NCI-H1092 (cell line): Measurements from ENCODE around the gene LZTR1.
A peak's percentile ranks its signal among the peaks of the same experiment; 100 is the strongest.

Source experiments
- DNase-seq: peaks from one replicate; lab custom pipeline; 2025; lab: John Stamatoyannopoulos, UW

The LZTR1 gene

GRCh38 chr22:21015466-21016006, 33.4 kb downstream of the LZTR1 start:
- no peak for DNase-seq

GRCh38 chr22:21016644-21017420, 34.7 kb downstream of the LZTR1 start:
- no peak for DNase-seq

DNA sequence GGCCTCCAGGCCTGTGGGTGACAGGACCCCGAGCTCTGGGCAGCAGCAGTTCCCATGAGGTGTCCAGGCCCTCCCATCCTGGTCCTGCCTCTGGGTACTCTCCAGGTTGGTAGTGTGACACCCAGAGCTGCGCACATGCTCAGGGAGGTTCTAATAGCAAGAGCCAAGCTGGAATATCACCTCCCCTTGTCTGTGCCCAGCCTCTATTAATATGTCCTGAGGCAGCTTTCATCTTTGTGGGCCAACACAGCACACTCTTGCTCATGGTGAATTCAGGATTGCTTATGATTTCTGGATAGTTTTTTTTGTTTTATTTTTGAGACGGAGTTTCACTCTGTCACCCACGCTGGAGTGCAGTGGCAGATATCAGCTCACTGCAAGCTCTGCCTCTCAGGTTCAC, 36.2 kb downstream of the LZTR1 start:
- no peak for DNase-seq

- DNase-seq, result no peak
These were observed 38.8 kb downstream of the LZTR1 start for GRCh38 chr22:21020802-21021429.

- no peak for DNase-seq
These were observed 40.4 kb downstream of the LZTR1 start for GRCh38 chr22:21022507-21022906.

- no peak for DNase-seq
These were observed 41.0 kb downstream of the LZTR1 start for GRCh38 chr22:21022955-21023614.

DNA sequence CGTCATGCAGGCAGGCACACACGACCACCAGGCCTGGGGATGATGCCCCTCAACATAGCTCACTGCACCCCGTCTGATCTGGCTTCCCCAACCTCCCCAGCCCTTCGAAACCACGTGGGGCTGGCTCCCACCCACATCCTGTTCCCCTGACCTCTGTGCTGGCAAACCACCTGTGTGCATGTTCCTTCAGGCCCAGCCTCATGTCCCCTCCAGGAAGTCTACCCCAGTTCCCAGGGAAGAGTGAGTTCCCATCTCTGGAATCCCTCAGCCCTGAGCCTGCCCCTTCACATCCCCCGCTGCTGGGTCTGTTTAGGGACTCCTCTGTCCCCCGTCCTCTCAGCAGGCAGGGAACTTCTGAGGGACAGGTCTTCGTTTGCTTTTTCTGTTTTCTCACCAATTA, 43.2 kb downstream of the LZTR1 start:
- no peak for DNase-seq

DNA sequence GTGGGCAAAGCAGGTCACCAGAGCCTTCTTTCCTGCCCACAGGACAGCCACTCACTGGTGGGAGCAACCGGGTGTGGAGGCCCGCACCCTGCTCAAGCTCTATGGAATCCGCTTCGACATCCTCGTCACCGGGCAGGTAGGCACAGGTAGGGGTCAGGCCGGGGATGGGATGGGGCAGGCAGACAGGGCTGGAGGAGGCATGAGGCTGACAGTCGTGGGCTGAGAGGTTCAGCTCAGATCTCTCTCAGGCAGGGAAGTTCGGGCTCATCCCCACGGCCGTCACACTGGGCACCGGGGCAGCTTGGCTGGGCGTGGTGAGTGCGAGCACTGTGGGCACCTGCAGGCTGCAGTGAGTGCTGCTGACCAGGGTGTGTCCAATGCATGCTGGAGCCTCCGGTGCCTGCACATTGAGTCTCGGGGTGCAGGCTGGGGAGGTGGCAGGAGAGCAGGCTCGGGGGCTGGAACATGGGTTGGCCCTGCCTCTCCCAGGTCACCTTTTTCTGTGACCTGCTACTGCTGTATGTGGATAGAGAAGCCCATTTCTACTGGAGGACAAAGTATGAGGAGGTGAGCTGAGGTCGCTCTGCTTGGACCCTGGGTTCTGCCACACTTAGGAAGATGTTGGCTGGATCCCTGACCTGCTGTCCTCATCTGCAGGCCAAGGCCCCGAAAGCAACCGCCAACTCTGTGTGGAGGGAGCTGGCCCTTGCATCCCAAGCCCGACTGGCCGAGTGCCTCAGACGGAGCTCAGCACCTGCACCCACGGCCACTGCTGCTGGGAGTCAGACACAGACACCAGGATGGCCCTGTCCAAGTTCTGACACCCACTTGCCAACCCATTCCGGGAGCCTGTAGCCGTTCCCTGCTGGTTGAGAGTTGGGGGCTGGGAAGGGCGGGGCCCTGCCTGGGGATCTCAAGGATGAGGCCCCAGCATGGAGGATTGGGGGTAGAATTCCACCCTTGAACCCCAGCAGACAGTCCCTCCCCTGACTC, 44.0 kb downstream of the LZTR1 start:
- no peak for DNase-seq

GRCh38 chr22:21026783-21027692, 44.9 kb downstream of the LZTR1 start:
- peak; percentile 65 for DNase-seq

- no peak for DNase-seq
These were observed 46.5 kb downstream of the LZTR1 start for GRCh38 chr22:21028277-21029251.

GRCh38 chr22:21029486-21030025, 47.5 kb downstream of the LZTR1 start:
- DNase-seq, result no peak

DNA sequence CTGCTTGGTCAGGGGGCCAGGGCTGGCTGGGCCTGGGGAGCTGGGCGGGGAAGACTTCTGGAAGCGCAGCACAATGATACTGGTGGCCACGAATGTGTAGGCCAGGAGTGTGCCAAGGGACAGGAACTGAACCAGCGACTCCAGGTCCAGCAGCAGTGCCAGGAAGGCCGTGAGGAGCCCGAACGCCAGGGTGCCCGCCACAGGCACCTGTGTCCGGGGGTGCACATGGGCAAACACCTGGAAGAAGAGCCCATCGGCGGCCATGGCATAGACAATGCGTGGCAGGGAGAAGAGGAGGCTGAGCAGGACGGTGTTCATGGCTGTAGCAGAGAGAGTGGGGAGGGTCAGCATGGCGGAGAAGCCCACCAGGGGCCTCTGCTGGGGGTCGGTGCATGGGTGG, 47.9 kb downstream of the LZTR1 start:
- DNase-seq, result no peak

GRCh38 chr22:21030621-21031544, 48.8 kb downstream of the LZTR1 start:
- DNase-seq, result no peak

GRCh38 chr22:21031545-21032036, 49.5 kb downstream of the LZTR1 start:
- no peak for DNase-seq

DNA sequence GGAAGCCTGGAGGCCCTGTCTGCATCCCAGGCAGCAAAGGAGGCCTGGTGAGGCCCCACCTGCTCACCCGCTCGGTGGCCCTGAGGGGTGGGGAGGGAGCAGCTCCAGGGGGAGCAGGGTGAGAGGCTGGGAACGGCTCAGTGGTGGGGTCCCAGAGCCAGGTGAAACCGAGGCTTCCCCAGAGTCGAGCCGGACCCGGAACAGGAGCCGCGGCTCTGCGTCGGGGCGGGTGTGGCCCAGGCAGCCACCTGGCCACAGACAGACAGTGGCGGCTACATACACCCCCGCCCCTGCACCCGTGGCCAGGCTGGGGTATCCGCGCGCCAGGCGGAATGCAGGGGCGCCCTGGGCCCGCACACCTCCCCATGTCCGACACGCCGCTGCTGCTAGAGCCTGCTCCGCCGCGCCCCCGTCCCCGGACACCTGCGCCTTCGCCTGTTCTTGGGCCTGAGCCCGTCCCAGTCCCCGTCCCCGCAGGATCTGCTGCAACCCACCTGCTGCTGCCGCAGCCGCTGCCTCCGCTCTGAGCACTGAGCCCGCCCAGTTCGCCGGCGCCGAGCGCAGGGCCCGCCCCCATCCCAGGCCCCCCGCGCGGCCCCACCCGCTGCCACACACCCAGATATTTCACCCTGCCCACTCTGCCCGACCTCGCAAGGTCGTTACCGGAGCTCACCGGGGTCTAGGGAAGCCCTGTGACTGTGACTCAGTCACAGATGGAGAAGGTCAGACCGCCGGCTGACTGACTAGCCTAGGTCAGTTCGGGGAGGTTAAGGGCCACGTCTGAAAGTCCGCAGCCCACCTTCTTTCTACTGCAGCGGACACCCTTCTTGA, 50.2 kb downstream of the LZTR1 start, which contains the start of gene SLC7A4:
SLC7A4 (minus strand) TSS at position 525 of the 831 bp plus-strand sequence. CDS start 749 bp downstream, outside the sequence.
- no peak for DNase-seq

- DNase-seq, result no peak
These were observed 51.0 kb downstream of the LZTR1 start for GRCh38 chr22:21032868-21033688.
